NCI-H2227 (cell line): ENCODE measurements around the gene PLXNB2.

Experiments
- DNase-seq: peaks from one replicate; lab custom pipeline; 2025; ENCODE audit not compliant: unreplicated experiment; lab: John Stamatoyannopoulos, UW

The PLXNB2 gene

DNA sequence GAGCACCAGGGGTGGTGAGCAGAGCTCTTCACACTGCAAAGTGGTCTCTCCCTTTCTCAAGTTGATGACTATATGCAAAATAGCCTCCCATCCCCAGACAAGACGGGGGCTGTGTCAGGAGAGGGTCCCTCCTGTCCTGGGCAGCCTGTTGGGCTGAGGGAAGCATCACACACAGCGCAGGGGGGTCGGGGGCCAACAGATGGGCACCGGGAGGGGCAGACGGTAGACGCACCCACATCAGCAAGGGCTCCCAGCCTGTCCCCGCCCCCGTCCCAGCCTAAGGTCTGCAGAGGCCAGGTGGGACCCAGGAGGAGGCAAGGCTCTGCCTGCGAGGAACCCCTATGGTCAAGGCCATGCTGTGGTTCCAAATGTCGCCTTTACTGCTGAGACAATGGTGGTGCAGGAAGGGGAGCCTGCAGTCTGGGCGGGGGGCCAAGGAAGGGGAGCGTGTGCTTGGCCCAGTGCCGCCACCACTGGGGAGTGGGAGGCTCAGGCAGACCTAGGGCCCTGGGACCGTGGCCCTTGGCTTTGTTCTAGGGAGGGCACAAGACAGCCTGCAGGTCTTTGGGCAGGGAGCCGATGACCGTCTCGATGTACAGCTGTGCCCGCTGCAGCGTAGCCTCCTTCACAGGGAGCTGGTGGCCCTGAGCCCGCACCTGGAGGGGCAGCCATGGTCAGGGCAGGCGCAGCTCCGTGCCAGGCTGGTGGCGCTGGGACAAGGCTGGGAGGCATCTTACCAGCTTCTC is 4.3 kb upstream of the PLXNB2 start:
- no peak for DNase-seq

- no peak for DNase-seq
Observed at GRCh38 chr22:50310949-50311444, 3.6 kb upstream of the PLXNB2 start.

- DNase-seq, result no peak
Observed at GRCh38 chr22:50310031-50310722, 2.7 kb upstream of the PLXNB2 start.

DNA sequence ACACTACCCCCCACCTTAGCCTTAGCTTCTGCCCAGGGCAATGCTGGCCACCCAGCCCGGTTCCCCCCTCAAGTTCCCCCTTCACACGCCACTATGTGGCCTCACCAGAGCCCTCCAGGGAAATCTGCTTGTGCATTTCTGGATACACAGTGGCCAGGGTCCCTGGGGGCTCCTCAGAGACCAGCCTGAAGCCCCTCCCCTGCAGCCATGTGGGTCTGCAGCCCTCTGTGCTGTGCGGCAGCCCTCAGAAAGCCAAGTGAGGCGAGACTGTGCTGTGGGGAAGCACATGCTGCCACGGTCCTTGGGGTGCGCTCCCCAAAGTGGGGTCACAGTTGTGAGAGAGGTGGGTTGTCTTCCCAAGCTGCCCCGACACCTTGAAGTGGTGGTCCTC is 2.1 kb upstream of the PLXNB2 start:
- DNase-seq, result no peak

GRCh38 chr22:50308986-50309600 is 1.6 kb upstream of the PLXNB2 start:
- no peak for DNase-seq

DNA sequence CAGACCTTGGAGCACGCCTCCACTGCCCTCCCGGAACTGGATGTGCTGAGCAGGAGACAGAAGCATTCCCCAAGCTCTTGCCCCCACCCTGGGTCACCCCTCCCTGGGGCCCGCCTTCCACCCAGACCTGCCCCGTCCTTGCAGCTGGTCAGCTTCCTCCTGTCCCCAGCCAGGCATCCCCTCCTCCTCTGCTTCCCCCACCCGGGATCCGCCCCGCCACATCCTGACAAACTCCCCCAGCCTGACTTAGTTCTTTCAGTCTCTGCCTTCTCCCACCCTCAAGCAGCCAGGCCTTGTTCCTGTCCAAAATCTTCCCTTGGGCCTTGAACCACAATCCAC is 1.1 kb upstream of the PLXNB2 start:
- no peak for DNase-seq

DNA sequence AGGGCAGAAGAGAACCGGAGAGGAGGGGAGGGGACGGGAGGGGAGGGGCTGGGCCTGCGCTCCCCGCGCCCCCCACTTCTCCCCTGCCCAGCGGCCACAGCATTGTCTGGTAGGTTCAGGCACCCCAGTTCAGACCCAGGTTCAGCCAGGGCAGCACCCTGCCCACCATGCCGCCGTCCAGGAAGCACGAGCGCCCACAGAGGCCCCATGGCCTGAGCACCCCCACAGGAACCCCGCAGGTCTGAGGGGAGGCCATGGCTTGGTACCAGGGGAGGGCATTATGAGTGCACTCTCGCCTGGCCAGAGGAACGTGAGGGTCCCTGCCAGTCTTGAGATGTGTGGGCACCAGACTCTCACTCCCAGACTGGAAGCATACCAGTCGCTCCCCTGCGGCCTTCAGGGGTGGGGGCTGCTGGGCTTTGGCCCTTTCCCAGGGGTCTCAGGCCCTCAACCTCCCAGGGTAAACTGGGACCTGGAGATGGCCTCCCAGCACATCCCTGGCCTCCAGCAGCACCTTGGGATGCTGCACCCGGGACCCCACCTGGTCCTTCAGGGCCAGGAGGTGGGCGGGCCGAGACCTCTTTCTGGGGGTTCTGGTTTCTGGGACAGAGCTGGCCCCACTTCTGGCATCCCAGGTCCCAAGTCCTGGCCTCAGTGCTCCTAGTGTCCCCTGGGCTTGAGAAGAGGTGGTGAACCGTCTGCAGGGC is 597 bp upstream of the PLXNB2 start:
- no peak for DNase-seq

GRCh38 chr22:50305923-50306566 is 1.4 kb downstream of the PLXNB2 start:
- DNase-seq, result peak; percentile 17

DNA sequence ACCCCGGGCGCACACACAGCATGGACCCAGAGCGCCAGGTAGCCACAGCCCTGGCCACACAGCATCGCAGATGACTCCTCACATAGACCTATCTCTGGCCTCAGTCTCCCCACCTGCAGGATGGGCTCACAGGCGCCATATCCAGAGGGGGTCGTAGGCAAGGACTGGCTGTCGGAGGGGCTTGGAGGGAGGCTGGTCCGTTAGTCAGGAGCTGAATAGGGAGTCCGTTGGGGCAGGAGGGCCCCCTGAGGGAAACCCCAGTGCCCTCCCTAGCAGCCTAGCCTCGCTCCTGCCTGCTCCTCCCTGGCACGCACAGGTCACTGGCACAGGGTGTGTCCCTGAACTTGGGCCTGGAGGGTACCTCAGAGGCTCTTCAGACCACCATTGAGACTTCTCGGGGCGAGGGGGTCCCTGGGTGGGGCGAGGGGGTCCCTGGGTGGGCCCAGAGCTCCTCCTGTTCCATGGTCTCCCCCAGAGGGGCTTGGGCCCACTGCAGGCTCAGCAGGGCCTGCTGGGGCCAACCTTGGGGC is 2.0 kb downstream of the PLXNB2 start:
- DNase-seq, result no peak

GRCh38 chr22:50304528-50305392 is 2.7 kb downstream of the PLXNB2 start:
- no peak for DNase-seq

DNA sequence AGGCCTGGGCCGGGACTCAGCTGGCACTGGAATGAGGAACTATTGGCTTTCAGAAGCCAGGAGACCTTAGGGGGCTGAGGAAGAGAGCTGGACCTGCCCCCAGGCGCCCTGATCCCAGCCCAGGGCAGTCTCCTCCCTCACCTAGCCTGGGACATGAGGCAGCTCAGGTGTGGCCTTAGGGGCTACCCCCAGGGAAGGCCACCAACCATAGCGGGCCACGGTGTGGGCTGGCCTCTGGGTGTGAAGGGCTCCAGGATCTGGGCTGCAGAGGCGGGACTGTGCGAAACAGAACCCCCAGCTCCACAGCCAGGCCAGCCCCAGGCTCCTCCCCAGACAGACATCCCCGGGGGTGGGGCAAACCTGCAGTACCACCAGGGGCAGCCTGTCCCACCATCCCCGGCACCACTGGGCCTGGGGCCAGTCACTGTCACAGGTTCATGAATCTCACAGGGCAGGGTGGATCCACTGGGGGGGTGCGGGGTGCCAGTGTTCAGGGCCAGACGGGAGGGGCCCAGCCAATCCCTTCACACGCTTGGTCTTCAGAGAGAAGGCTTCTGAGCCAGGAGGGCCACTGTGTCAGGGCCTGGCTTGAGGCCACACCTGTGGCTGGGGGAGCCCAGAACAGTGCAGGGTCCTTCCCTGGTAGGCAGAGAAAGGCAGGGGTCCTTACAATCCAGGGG is 3.5 kb downstream of the PLXNB2 start:
- DNase-seq, result no peak

DNA sequence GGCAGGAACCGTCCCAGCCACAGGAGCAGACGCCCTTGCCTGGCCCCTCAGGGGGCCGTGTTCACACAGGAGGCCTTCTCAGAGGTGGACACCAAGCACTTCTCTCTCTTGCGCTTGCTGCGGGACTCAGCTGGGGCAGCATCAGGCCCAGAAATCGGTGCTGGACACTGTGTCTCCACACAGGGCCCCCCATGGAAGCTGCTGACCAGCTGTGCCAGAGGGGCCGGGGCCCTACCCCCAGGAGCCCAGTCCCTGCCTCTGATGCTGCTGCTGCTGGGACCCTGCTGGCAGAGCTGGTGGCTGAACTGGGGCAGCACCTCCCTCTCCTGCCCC is 4.0 kb downstream of the PLXNB2 start:
- DNase-seq, result no peak

DNA sequence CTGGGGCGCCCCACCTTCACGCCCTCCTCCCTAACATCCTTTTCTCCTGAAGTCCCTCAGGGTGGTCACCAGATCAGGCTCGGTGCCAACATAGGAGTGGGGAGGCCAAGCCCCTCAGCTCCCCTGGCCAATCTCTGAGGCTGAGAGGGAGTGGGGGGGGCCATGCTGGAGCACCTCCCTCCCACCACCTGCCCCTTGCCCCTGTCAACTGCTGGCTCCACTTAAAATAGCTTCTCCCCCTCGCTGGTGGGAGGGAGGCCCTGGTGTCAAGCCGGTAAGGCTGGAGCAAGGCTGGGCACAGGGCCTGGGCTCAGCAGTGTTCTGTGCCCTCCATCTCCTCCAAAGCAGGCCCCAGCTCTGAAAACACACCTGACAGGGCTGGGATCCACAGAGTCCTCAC is 4.9 kb downstream of the PLXNB2 start:
- peak; percentile 20 for DNase-seq

- no peak for DNase-seq
Observed at GRCh38 chr22:50302041-50302541, 5.4 kb downstream of the PLXNB2 start.

- DNase-seq, result peak; percentile 76
Observed at GRCh38 chr22:50301581-50301991, 5.9 kb downstream of the PLXNB2 start.

DNA sequence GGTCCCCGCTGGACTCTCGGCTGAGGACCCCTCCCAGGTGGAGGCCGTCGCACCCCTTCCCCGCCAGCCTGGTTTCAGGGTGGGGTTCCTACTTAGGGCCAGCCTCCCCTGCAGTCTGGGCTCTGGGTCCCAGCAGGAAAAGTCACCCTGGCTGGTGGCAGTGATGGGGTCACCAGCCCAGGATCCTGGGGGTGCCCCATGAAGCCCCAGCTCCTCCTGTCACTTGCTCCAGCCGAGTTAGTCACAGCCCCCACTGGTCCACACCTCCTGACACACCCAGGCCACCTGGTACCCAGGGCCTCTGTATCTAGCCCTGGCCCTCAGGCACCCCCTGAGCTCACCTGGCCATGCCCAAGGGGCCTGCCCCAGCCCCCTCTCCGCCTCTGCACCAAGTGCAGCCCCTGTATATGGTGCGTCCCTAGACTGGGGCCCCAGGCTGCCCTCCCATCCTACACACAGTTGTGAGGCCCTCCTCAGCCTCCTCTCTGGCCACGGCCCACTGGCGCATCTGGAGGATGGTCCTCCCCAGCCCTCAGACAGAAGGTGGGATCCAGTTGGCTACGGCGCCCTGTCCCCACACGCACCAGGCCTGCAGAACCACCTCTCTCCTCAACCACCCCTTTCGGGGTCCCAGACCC is 6.7 kb downstream of the PLXNB2 start:
- DNase-seq, result no peak

DNA sequence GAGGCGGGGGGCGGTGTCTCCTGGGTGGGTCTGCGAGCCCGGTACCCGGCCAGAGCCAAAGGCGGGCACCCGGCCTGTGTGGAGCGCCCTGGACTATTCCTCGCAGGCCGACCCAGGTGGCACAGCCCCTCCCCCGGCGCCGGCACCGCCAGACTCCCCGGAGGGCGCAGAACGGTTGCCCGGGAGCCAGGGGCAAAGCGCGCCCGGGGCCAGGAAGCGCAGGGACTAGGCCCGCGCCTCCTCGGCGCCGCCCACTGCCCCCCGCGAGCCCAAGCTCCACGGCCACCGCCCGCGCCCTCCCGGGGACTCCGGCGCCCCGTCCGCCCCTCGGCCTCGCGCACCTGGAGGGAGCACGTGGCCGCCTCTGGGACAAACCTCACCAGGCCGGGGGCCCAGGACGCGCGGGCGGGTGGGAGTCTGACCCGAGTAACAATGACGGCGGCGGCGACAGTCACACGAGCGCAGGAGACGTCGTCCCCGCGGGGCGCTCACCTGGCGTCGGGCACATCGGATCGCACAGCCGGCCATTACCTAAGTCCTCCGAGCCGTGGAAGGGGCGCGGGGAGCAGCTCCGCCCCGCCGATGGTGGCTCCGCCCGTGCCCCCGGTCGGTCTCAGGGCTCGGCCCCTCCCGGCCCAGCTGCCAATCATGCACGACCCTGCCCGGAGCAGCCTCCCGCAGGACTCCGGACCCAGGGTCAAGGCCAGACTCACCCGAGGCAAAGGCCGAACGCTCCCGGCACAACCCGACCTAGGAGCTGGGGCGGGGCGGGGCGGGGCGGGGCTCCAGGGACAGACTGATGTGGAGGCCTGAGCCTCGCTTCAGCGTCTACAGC is 7.4 kb downstream of the PLXNB2 start:
- DNase-seq, result no peak
